Tibial nerve (tissue), 4 donors: ENCODE measurements around the gene KCNQ4. TPM values are rescaled to one million over a fixed set of nuclear protein-coding genes. Genes with fewer than 3 reads are reported as not detected.

Experiments
- DNase-seq, 2 donors: peaks; one replicate each; pipeline ENCODE4 v3.0.0-alpha.2; 2019; ENCODE audit warnings: low spot score in 2 of 2
- H3K27ac ChIP-seq, 4 donors: fragments of 200-600 bp; sonication (generic) in 3 of 4; one replicate each; pipeline ENCODE4 v1.5.1; 2017 to 2019; ENCODE audit warnings: mild to moderate bottlenecking in 1 of 4
- H3K27me3 ChIP-seq, 2 donors: fragments of 200-600 bp; sonication (generic) in 1 of 2; one replicate each; pipeline versions ENCODE4 v1.5.1 to v1.6.0; 2017 to 2019
- H3K36me3 ChIP-seq, 3 donors: fragments of 200-600 bp; sonication (generic); one replicate each; pipeline ENCODE4 v1.5.1; 2018 to 2019
- H3K4me1 ChIP-seq, 4 donors: fragments of 200-600 bp; sonication (generic) in 3 of 4; one replicate each; pipeline ENCODE4 v1.5.1; 2017 to 2019
- H3K4me3 ChIP-seq, 4 donors: fragments of 200-600 bp; sonication (generic) in 3 of 4; one replicate each; pipeline ENCODE4 v1.5.1; 2017 to 2019; ENCODE audit warnings: mild to moderate bottlenecking in 1 of 4, moderate library complexity in 1 of 4
- H3K9me3 ChIP-seq, 4 donors: fragments of 200-600 bp; sonication (generic) in 3 of 4; one replicate each; pipeline ENCODE4 v1.5.1; 2017 to 2019
- CTCF ChIP-seq, 5 experiments: fragments of 200-600 bp in 3 of 5; fragments of 450-650 bp in 2 of 5; sonication (generic) in 3 of 5; IDR thresholded peaks; one replicate each; pipeline ENCODE4 v1.5.1; 2016 to 2019; ENCODE audit warnings: antibody characterized with exemption in 5 of 5, mild to moderate bottlenecking in 3 of 5, moderate library complexity in 2 of 5
- EP300 ChIP-seq, 2 donors: sonication (generic); formaldehyde crosslinking; IDR thresholded peaks; one replicate each; pipeline ENCODE4 v1.6.1; 2017; ENCODE audit warnings: antibody characterized with exemption in 2 of 2, mild to moderate bottlenecking in 1 of 2
- POLR2A ChIP-seq, 2 donors: fragments of 450-650 bp; IDR thresholded peaks; one replicate each; pipeline ENCODE4 v1.6.1; 2017; ENCODE audit warnings: antibody characterized with exemption in 2 of 2, mild to moderate bottlenecking in 2 of 2, moderate library complexity in 2 of 2
- WGBS, 2 donors: methylation state at CpG; one replicate each; pipeline ENCODE4 v1.1.5; 2018; 5-methylcytosine and 5-hydroxymethylcytosine counted together
- total RNA-seq, 4 donors: library from RNA; depleted of rRNA; stranded (reverse); fragments of >200 nt; gene quantifications; one replicate each; pipeline ENCODE4 v1.1.0, GENCODE V29; 2016

The KCNQ4 gene
- total RNA-seq, 4 donors from 2014 or later, result 0.22 to 2.1 (median 1.7) TPM

GRCh38 chr1:40840526-40841323 lies 57.1 kb downstream of the KCNQ4 start:
- peaks cover 0 to 8% (median 0%) of the 10 kb centered on the region in 4 donors for H3K9me3 ChIP-seq
- H3K27ac ChIP-seq, result no peak overlapping the region
- H3K36me3 ChIP-seq, result no peaks in the 10 kb centered on the region
- no peaks in the 10 kb centered on the region for H3K4me1 ChIP-seq
- TF ChIP-seq EP300 (IDR thresholded peaks at IDR 0.05) (no peak), CTCF (IDR thresholded peaks at IDR 0.05) (no peak), POLR2A (IDR thresholded peaks at IDR 0.05) (no peak)
- H3K27me3 ChIP-seq, result peaks cover 0 to 9% of the 10 kb centered on the region in 2 donors
- 66 to 71% methylated on average over 6 of the region's 6 CpGs for WGBS, 2 donors
- no peak for DNase-seq
- H3K4me3 ChIP-seq, result no peak overlapping the region

- no peak for DNase-seq
- WGBS, 2 donors, result 85 to 88% methylated on average over 7 of the region's 7 CpGs
- TF ChIP-seq CTCF (IDR thresholded peaks at IDR 0.05) (no peak), EP300 (IDR thresholded peaks at IDR 0.05) (no peak), POLR2A (IDR thresholded peaks at IDR 0.05) (no peak)
- Histone ChIP-seq H3K4me1 (no peaks in the 10 kb centered on the region), H3K4me3 (no peak overlapping the region), H3K9me3 (peaks cover 0 to 8% (median 0%) of the 10 kb centered on the region in 4 donors), H3K27ac (no peak overlapping the region), H3K27me3 (peaks cover 0 to 9% of the 10 kb centered on the region in 2 donors), H3K36me3 (no peaks in the 10 kb centered on the region)
Observed at GRCh38 chr1:40841602-40842001, 58.0 kb downstream of the KCNQ4 start.

DNA sequence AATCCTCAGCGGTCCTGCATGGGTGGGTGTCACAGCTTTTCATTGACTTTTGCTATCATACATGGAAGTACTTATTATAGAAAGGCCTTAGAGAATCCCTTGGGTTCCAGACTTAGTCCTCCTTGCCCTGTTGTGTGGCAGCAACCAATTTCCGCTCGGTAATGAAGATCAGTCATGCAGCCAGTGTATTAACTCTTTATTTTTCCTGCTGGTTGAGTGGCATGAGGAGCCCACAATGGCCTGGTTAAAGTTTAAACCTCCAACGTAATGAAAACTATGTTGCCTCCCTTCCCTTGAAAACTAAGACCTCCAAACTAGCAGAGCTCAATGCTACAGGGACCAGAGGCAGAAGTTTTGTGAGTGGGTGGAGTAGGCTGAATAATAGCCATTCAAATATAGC lies 58.6 kb downstream of the KCNQ4 start:
- Histone ChIP-seq H3K4me1 (no peaks in the 10 kb centered on the region), H3K27ac (no peak overlapping the region), H3K27me3 (peaks cover 0 to 9% of the 10 kb centered on the region in 2 donors), H3K9me3 (peaks cover 0 to 8% (median 0%) of the 10 kb centered on the region in 4 donors), H3K36me3 (no peaks in the 10 kb centered on the region), H3K4me3 (no peak overlapping the region)
- WGBS, 2 donors, result 64 to 69% methylated on average over 4 of the region's 4 CpGs
- DNase-seq, result no peak
- no peak for TF ChIP-seq POLR2A (IDR thresholded peaks at IDR 0.05)
- TF ChIP-seq CTCF (IDR thresholded peaks at IDR 0.05), result no peak
- TF ChIP-seq EP300 (IDR thresholded peaks at IDR 0.05), result no peak

- H3K9me3 ChIP-seq, result peaks cover 0 to 8% (median 0%) of the 10 kb centered on the region in 4 donors
- WGBS, 2 donors, result 96 to 97% methylated on average over 3 of the region's 3 CpGs
Observed at GRCh38 chr1:40842691-40843090, 59.1 kb downstream of the KCNQ4 start.

More at GRCh38 chr1:40842691-40843090, 59.1 kb downstream of the KCNQ4 start:
- Histone ChIP-seq H3K27ac (no peak overlapping the region), H3K36me3 (no peaks in the 10 kb centered on the region), H3K4me3 (no peak overlapping the region), H3K4me1 (no peaks in the 10 kb centered on the region), H3K27me3 (peaks cover 0 to 6% of the 10 kb centered on the region in 2 donors)
- no peak for TF ChIP-seq CTCF (IDR thresholded peaks at IDR 0.05)
- TF ChIP-seq EP300 (IDR thresholded peaks at IDR 0.05), result no peak
- TF ChIP-seq POLR2A (IDR thresholded peaks at IDR 0.05), result no peak
- no peak for DNase-seq
